GM18502 (cell line): ENCODE results near the gene RBP2.
A peak's percentile ranks its signal among the peaks of the same experiment; 100 is the strongest.

Source experiments
- ATAC-seq: cut with Tn5 transposase; IDR thresholded peaks from one replicate; pipeline ENCODE4 v1.9.1; 2021; ENCODE audit warnings: mild to moderate bottlenecking; ENCODE audit not compliant: unreplicated experiment, poor library complexity

RBP2 gene

DNA sequence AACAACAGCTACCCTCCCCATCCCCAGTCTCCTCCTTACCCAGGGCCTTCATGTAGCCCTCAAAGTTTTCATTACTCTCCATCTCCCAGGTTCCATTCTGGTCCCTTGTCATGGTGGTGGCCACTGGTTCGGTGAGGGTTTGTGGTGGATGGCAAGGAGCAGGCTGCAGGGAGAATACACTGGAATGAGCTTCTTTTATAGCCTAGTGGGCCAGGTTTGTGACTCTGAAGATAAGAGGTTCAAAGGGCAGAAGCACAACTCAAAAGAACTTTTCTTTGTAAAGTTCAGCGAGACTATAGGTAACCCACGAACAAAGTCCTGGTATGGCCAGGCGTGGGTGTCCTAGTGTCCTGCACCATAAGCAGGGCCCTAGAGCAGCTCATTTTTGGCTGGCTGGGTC is at the start of gene RBP2:
RBP2 (minus strand) TSS at position 169 of the 400 bp plus-strand sequence; CDS start at position 112, 57 bp downstream.
- ATAC-seq, result no peak

GRCh38 chr3:139524841-139525636 is 48.7 kb upstream of the RBP2 start:
- no peak for ATAC-seq

GRCh38 chr3:139523718-139524117 is 47.4 kb upstream of the RBP2 start:
- no peak for ATAC-seq

DNA sequence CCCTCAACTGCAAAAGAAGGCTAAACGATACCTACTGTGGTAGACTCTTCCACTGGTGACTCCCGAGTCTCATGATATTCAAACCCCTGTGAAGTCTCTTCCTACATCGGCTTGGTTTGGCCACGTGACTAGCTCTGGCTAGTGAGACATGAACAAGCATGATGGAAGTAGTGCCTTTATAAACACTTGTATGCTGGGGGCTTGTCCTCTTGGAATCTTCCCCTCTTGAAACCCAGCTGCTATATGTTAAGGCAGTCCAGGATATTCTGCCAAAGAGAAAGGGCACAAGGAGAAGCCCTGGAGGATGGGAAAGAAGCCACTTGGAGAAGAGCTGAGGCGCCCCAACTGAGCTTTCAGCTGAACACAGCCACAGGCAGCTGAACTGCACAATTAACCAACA is 46.9 kb upstream of the RBP2 start:
- ATAC-seq, result no peak

- no peak for ATAC-seq
Observed at GRCh38 chr3:139522421-139522820, 46.1 kb upstream of the RBP2 start.

GRCh38 chr3:139521816-139522215 is 45.5 kb upstream of the RBP2 start:
- ATAC-seq, result no peak

DNA sequence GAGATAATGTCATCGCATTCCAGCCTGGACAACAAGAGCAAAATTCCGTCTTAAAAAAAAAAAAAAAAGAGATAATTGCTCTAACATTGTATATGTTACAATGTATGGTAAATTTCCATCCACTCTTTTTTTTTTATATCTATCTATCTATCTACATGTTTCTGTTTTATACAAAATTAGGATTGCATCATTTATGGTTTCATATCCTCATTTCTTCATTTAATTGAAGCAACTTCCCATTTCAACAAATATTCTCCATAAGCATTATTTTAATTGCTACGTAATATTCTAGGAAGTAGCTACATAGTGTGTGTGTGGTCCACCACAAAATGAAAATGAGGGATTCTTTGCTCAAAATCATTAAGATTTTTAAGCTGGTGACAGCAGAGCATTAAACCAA is 44.8 kb upstream of the RBP2 start:
- ATAC-seq, result no peak

- ATAC-seq, result peak; percentile 48
Observed at GRCh38 chr3:139519998-139520737, 43.9 kb upstream of the RBP2 start.

DNA sequence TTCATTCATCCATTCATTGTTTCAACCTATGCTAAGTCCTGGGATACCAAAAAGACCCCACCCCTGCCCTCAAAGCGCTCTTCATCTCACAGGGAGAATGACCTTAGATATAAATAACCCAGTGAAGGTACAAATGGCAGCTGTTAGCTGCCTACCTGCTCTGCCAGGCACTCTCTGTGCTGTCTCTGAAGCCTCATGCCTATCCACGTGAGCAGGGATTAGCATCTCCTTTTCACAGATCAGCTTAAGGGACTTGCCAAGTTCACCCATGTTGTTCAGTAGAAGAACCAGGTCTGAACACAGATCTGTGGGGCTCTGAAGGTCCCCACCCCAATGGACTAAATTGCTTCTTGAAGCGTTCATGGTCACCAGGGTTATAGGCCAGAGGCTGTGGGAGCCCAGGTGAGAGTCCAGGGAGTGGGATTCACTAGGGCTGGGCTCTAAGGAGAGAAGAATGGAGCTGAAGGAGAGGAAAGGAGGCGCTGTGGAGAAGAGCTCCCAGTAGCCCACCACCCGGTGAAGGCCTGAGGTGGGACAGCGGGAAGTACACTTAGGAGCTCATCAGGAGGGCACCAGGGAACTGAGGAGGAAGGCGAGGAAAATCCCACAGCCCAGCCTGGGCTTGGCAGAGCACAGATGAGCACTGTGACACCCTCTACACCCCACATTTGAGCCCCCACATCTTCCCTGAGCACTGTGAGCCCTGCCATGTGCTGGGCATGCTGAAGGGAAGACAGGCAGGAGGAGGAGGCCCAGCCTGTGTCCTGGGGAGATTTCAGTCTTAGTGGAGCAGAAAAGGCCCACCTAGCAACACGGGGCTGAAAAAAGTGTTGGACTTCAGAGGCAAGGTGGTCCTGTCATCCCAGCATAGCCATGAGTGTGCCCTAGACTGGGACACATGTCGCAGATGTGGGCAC is 42.9 kb upstream of the RBP2 start:
- ATAC-seq, result no peak

- no peak for ATAC-seq
Observed at GRCh38 chr3:139518306-139518705, 42.0 kb upstream of the RBP2 start.

DNA sequence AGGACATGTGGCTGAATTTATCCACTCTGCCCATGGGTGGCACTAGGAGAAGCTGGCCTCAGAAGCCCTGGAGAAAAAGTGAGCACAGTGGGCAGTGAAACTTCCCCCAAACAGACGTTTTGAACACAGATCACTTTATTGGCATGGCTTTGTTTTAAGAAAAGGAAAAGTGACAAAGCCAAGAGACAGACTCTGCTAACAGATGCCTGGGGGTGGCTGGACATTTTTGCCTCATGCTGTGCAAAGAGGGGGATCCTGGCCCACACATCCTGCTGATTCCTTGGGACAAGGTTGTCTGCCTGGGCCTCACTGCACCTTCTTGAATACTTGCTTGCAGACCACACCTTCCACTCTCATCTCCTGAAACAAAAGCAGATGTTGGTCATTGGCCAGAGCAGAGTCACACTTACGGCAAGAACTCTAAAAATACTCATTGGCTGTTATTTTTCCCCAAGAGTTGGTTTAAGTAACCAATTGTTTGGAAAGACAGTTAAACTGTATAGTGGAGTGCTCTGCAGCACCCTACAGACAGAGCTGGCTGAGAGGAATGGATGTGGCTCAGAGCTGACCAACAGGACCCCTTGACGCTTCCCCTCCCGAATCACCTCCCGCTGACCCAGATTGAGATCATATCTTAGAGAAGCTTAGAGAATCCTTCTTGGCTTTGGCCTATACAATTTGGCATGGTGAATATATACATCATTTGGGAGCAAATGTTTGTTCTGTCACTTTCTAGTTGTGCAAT is 41.2 kb upstream of the RBP2 start:
- no peak for ATAC-seq

DNA sequence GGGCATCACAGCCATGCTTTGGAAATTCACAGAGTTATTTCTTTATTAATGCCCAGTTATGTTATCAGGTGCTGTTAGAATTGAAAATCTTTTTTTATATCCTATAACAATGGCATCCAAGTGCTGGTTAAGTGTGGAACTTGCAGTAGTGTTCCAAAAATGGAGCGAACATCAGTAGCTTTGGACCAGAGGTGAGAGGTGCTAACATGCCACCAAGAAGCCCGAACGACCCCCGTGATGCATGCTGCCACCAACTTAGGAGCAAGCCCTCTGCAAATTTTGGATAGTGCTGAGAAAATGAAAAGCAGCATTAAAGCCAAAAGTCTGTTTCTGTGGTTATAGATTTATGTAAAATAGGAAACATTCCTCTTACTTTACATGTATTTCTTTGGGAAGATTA is 38.4 kb upstream of the RBP2 start:
- no peak for ATAC-seq

GRCh38 chr3:139509631-139510030 is 33.3 kb upstream of the RBP2 start:
- ATAC-seq, result no peak

GRCh38 chr3:139506766-139507165 is 30.4 kb upstream of the RBP2 start:
- ATAC-seq, result no peak

GRCh38 chr3:139505829-139506386 is 29.6 kb upstream of the RBP2 start:
- ATAC-seq, result no peak

- ATAC-seq, result no peak
Observed at GRCh38 chr3:139499536-139499935, 23.2 kb upstream of the RBP2 start.

DNA sequence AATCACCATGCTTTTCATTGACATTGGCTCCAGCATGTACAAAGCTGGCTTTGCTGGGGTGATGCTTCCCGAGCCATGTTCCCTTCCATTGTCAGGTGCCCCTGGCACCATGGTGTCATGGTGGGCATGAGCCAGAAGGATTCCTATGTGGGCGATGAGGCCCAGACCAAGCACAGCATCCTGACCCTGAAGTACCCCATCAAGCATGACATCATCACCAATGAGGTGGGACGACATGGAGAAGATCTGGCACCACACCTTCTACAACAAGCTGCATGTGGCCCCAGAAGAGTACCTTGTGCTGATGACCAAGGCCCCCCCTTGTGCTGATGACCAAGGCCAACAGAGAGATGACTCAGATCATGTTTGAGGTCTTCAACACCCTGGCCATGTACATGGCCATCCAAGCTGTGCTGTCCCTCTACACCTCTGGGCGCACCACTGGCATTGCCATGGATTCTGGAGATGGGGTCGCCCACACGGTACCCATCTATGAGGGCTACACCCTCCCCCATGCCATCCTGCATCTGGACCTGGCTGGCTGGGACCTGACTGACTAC is 17.6 kb upstream of the RBP2 start:
- ATAC-seq, result no peak

- no peak for ATAC-seq
Observed at GRCh38 chr3:139491966-139492365, 15.7 kb upstream of the RBP2 start.

GRCh38 chr3:139491027-139491700 is 14.8 kb upstream of the RBP2 start:
- ATAC-seq, result no peak
